GM19467 (cell line): ENCODE results near the gene SORCS2.

ENCODE experiments used
- ATAC-seq: cut with Tn5 transposase; IDR thresholded peaks from one replicate; pipeline ENCODE4 v1.9.1; 2021; ENCODE audit warnings: mild to moderate bottlenecking, moderate library complexity; ENCODE audit not compliant: unreplicated experiment

The SORCS2 gene

DNA sequence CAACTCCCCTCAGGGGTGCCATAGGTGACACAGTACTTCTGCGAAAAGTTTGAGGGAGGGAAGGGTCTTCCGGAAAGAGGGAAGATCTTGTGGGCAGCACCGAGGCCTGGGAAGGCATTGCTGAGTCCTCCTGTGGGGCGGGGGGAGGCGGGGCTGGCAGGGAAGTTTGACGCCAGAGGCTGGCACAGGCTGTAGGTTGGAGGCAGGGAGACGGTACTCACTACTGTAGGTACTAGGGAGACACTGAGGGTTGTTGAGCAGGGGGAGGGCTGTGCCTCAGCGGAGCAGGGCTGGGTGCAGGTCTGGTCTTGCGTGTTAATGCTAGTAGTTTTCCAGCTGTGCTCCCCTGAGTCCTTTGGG lies 265.7 kb downstream of the SORCS2 start:
- no peak for ATAC-seq

DNA sequence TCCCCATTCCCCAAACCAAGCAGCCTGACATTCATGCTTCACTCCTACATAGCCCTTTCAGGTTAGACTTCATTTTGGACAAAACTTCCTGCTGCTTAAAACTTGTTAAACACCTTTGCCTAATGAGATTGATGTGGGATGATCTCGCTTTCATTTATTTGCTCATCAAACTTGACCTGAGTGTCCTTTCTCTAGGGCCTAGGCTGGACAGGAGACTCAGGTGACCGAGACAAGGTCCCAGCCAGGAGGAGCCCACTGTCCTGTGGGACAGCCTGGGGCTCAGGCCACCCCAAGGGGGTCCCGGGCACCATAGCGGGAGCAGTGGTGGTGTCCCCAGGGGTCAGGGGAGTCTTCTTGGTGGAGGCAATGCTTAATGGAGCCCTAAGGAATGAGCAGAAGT lies 266.1 kb downstream of the SORCS2 start:
- ATAC-seq = no peak

DNA sequence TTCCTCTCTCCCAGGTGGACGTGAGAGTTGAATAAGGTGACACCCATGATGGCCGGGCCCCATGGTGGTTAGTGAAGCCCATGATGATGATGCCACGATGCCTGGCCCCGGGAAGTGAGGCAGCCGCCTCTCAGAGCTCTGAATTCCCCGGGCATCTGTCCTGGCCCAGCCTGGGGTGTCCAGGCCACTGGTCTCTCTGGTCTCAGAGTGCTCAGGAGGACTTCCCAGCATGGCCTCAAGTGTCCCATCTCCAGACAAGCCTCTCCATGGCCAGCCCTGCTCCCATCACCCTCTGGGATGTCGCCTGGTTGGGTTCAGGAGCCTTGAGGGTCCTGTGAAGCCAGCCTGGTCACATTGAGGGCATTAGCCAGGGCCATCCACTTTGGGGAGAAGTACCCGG lies 267.1 kb downstream of the SORCS2 start:
- no peak for ATAC-seq

DNA sequence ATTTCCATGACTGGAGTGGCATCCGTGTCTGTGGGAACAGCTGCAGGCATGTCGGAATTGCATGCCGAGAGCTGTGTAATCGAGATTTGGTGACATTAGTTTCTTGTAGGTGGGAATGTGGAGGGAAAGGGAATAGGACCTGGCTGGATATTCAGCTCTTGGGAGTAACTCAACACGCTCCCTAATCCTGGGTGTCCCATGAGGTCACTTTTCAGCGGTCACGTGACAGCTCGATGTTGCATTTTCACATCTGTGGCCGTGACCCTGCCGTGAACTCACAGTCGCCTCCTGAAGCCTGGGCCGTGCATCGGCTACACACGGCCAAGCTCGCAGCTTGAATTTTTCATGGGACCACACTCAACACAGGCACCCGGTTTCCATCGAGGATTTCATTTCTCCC lies 268.2 kb downstream of the SORCS2 start:
- ATAC-seq = no peak

DNA sequence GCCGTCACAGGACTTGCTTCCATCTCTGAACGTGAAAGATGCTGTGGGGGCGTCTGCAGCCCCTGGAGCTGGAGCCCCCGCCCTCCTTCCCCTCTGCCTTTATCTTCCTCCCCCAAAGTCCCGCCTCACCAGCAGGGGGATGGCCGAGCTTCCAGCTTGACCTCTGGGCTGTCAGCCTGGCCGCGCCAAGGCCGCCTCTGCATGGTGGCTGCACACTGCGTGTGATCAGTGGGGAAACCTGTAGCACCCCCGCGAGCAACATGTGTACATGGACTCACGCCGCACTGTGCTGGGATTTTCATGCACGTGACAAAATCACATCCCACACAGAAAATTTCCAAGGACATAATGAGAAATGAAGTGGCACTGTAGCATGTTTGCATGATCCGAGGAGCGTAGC lies 268.9 kb downstream of the SORCS2 start:
- ATAC-seq = no peak

DNA sequence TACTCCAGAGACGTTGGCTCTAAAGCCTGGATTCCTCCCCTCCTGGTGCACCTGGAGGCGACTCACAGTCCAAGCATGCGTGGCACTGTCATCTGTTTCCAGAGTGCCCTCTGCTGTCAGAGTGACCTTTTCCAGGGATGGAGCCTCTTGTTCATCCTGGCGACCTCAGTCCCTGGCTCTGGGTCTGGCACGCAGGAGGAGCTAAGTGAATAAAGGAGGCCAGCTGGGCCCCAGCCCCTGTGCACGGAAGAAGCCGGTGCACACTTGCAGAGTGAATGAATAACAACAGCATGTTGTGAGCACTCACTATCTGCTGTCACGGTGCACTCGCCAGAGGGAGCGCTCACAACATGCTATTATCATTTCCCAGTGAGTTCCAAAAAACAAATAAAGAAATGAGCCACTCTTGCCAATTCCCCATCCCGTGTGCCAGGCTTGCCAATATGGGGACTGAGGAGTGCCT lies 270.2 kb downstream of the SORCS2 start:
- ATAC-seq = no peak

DNA sequence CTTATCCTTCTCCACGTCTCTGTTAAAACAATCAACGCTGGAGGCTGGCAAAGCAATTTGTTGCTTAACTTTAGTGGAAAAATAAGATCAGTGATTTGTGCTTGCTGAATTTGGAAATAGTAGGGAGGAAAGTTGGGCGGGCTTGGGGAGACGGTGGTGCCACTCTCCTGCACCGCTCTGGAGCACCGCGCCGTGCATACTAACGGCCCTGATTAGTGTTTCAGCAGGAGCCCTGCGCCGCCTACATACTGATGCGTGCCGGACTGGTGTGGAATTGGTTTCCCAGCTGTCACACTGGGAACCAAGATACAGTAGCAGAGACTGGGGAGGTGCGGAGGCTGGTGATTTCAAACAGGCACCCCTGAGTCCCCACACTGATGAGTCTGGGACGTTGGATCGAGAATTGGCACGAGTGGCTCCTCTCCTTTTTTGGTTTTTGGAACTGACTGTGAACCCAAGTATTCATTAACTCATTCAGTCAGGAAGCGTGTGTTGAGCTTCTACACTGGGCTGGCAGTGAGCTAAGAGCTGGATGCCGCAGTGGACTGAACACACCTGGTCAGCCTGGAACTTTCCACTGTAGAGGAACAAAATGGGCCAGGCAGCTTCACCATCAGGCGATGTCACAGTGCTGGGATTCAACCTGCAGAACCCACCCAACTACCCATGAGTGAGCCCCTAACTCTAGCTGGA lies 271.4 kb downstream of the SORCS2 start:
- no peak for ATAC-seq

DNA sequence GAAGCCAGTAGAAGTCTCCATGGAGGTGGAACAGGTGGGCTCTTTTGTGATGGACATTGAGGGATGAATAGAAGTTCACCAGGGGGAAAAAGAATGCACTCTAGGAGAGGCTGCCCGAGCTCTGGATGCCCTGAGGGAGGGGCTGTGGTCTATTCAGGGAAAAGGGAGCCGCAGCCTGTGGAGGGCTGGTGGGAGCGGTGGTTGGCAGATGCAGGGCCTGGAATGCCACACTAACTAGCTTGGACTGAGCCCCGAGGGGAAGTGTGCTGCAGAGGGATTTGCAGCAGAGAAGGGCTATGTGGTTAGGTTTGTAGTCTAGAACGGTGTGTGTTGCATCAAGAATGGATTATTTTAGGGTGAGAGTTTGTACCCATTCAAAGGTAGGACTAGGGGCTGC lies 271.9 kb downstream of the SORCS2 start:
- ATAC-seq = no peak

DNA sequence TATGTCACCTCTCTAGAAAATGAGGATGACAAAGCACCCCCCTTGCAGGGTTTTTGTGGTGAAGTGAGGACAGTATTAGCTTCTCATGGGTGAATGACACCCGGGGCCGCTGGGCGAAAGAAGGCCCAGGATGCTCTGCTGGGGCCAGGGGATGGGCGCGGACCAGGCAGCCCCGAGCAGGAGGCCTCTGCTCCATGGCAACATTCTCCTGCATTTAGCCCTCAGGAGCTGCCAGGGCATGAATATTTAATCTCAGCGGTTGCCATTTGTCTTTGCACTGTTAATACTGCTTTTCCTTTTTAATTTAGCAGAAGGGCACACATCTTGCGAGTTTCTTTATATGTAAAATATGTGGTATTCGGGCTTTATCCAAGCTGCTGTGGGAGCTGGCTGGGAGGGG lies 272.7 kb downstream of the SORCS2 start:
- no peak for ATAC-seq

DNA sequence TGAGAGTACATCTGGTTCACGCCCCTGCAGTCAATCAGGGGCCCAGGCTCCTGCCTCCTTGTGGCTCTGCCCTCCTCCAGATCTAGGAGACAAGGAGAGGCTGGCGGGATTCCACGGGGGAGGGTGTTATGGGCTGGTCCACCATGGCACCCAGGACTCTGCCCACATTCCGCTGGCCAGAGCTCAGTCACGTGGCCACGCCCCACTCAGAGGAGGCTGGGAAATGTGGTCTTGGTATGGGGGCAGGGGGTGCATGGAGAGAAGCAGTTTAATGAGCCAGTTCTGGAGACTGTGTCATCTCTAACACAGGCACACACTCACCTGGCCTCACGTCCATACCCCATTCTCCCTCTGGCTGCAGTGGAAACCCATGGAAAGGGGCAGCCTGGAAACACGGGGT lies 273.9 kb downstream of the SORCS2 start:
- no peak for ATAC-seq

DNA sequence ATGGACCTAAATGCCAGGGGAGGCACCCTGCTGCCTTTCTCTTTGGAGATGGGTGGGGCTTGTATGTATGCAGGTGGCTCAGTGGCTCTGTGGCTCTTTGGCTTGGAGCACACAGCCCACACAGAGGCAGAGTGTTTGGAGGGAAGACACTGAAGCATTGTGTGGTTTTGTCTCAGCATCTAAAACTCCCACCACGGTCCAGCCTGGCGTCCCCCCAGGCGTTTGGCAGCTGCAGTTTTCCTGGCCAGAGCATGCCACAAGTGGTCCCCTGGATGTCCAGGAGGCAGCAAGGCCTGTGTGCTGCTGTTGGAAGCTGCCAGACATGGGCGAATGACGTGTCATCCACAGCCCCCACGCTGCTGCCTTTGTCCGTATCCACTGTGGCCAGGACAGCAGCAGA lies 274.6 kb downstream of the SORCS2 start:
- no peak for ATAC-seq

DNA sequence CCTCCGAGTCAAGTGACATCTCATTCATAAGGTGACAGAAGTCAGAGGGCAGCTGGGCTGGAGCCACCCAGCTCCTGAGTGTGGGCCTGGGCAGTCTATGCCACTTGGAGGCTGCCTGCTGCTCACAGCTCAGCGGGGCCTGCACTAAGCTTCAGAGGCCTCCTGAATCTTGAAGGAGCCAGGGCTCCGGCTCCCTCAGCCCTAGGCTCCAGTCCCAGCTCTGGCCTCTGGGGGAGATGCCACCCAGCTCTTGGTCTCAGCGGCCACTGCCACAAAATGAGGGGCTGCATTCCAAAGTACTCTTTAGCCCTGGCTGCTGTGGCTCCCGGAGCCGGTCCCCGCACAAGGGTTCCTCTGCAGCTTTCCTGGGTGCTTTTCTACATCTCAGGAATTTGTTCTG lies 275.1 kb downstream of the SORCS2 start:
- no peak for ATAC-seq

DNA sequence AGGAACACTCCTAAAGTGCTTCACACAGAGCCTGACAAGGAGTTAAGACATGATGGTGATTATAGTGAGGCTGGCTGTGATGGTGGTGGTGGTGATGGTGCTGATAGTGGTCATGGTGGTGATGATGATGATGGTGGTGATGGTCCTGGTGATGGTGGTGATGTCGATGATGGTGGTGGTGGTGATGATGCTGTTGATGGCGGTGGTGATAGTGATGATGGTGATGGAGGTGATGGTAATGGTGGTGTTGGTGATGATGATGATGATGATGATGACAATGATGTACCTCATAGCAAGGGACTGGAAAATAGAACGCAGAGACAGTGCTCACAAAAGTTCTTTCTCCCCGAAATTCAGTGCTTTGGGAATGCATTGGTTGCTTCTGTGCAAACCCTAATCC lies 276.7 kb downstream of the SORCS2 start:
- ATAC-seq = no peak

DNA sequence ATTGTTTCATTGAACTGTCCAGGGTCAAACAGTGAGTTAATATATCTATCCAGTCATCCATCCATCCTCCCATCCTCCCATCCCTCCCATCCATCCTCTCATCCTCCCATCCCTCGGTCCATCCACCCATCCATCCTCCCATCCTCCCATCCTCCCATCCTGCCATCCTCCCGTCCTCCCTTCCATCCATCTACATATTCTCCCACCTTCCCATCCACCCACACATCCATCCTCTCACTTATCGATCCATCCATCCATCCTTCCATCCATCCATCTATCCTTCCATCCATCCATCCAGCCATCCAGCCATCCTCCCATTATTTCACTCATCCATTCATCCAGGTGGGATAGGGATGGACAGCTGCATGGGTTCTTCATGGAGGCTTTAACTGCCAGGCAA lies 277.8 kb downstream of the SORCS2 start:
- no peak for ATAC-seq

DNA sequence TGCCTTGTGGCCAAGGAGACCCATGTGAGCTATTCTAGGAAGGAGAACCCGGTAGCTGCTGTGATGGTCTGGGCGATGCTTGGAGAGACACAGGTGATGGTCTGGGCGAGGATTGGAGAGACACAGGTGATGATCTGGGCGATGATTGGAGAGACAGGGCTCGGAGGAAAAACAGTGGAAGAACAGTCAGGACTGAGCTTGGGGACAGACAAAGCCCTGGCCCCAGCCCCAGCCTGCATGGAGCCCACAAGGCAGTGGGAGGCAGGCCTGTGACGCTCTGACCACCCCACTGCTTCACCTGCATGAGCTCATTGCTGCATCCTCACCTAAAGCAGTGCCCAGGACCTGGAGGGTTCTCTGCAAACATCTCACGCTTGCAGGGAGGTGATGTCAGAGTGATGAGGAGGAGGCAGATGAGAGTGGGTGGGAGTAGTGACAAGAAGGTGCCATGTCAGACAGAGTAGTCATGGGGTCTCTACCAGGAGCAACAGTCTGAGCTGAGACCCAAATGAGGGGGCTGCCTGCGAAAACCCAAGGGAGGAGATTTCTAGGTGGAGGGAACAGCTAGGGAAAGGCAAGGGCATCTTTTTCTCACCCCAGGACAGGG lies 278.3 kb downstream of the SORCS2 start:
- no peak for ATAC-seq

DNA sequence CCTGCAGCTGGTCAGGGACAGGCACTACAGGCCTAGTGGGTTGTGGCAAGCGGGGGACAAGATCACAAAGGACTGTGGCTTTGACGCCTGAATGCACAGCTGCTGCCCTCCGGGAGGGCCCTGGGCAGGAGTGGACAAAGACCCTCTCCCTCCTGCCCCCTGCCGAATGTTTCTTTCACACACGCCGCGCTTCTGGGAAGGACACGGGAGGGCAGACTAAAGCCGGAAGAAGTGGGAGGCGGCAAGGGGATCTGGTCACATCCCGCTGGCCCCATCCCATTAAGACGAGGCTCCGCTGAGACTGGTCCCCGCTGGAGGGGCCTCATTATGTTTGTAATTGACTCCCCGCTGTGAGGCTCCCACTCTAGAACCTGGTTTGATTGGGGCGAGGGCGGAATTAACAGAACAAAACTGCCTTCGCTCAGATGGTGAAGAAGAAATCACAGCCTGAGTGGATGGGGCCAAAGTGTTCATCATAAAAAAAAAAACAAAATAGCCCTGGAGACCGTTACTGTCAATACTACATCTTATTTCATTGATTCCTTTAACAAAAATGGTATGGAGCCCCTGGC lies 280.2 kb downstream of the SORCS2 start:
- ATAC-seq = no peak

DNA sequence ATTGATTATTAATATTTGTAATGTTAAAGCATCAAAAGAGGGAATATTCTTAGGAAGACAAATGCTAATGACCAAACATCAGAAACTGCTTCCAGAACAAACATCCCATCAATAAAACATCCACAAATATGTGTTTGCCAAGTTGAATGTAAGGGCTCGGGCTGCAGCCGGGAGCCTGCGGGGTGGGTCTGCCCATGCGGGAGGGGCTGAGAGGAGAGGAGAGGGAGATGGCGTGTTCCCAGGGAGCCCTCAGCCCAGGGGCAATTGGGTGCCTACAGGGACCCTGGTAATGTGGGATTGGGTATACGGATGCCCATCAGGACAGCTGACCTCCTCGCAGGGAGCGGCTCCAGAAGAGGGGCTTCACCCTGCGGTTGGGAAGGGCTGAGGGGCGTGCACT lies 280.7 kb downstream of the SORCS2 start:
- ATAC-seq = no peak

DNA sequence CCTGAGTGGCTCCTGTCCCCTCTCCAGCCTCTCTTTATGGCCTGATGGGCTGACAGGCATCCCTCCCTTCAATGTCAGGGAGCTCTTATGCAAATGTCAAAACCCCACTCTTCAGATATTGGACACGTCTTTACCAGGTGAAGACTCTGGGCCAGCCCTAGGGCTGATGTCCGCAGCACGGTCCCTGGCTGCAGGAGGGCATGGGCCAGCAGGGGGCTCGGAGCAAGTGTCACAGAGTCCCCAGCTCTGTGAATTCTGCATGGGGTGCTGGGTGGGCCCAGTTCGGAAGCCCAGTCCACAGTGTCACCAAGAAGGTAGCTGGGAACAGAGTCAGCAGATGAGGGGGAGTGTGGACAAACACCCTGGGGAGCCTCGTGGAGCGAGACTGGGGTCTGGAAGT lies 282.0 kb downstream of the SORCS2 start:
- ATAC-seq = no peak

DNA sequence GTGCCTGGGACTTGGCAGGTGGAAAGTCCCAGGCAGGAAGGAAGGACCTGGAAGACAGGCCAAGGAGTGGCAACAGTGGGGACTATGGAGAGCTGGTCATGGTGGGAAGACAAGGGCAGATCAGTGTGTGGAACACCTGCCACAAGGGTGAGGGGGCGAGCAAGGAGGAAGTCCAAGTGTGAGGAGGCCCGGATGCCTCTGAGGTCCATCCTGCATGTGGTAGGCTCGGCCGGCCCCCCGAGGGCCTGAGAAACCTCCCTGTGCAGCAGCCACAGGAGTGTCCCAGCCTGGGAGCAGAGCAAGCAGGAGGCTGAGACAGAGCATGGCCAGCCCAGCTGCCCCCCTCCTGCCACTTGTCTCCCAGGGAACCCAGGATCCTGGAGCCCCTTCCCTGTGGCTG lies 282.9 kb downstream of the SORCS2 start:
- no peak for ATAC-seq

DNA sequence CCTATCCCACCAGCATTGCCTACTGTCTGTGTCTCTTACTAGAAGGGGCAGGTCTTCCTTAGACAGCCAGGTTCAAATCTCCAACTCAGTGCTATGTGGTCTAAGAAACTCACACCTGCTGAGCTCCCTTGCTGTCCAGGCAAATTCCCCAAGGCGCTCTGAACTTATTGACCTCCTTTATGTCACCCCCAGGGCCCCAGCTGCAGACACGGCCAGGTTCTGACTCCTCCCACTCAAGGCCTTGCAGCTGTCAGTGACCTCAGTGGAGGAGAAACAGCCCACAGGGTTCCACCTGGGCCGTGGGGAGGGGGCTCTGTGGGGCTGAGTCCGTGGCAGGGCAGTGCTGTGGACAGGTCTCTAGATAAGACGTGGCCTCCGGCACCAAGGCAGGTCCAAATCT lies 284.5 kb downstream of the SORCS2 start:
- no peak for ATAC-seq

DNA sequence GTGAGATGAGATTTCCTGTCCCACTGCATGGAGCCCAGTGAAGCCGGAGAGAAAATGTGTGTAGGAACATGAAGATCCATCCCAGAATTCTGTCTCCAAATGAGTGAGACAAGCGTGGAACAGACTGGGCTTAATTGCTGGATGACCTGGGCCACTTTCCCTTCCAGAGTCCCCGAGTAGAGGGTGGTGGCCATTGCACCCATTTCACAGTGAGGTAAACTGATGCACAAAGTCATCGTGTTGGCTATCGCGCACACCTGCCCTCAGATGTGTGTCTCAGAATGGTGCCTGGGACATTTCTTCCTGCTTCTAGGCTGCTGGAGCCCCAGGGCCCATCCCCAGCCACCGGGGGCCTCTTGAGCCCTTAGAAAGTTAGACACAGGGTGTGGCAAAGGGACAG lies 285.4 kb downstream of the SORCS2 start:
- ATAC-seq = no peak

DNA sequence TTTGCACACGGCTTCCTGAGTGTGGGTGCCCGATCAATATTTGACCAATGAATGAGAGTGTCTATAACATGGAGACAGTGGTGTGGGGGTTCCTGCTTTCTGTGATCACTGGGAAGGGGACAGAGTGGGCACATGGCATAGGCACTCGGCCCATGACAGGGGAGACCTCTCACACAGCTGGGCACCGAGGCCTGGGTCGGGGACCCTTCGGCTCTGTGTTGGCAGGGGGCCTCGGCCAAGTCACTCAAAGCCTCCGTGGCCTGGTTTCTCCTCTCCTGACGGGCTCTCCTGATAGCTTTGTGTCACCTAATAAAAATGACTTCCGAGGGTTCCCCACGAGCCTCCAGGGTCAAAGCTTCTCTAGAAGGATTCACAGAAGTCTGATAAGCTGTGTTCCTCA lies 286.3 kb downstream of the SORCS2 start:
- no peak for ATAC-seq

DNA sequence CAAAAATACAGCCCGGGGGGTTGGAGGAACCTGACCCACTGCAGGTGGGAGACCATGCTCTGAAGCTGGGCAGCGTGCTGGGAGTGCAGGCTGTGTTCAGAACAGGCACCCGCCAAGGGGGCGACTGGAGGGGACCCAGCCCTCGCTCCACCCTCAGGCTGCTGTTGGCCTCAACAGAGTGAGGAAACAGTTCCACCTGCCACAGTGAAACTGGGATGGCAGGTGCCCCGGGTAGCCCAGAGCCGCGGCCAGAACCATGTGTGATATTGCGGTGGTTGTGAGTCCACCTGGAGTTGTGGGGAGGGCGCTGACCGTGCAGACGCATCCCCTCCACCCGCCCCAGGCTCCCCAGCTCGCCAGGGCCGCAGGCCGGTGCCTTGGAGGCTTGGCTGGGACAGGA lies 288.1 kb downstream of the SORCS2 start:
- ATAC-seq = no peak
